HG02938 (cell line): ENCODE measurements around the gene NCLN.
"Not testable (repeated sequence)": the region's sequence is repeated elsewhere in the genome, so short reads cannot be mapped to it uniquely, and the experiment has no call there.

Source experiments
- ATAC-seq: cut with Tn5 transposase; IDR thresholded peaks from one replicate; pipeline ENCODE4 v1.9.1; 2021; ENCODE audit warnings: mild to moderate bottlenecking, moderate library complexity; ENCODE audit not compliant: unreplicated experiment

The NCLN gene

GRCh38 chr19:3196933-3197205 lies 11.1 kb downstream of the NCLN start:
- ATAC-seq = no peak

GRCh38 chr19:3198901-3199700 lies 13.4 kb downstream of the NCLN start:
- no peak for ATAC-seq

GRCh38 chr19:3201072-3201700 lies 15.5 kb downstream of the NCLN start:
- ATAC-seq = no peak

- no peak for ATAC-seq
Measured at GRCh38 chr19:3201911-3202310, 16.2 kb downstream of the NCLN start.

- ATAC-seq = no peak
Measured at GRCh38 chr19:3202346-3202745, 16.6 kb downstream of the NCLN start.

GRCh38 chr19:3202895-3203294 lies 17.2 kb downstream of the NCLN start:
- ATAC-seq = not testable (repeated sequence)

DNA sequence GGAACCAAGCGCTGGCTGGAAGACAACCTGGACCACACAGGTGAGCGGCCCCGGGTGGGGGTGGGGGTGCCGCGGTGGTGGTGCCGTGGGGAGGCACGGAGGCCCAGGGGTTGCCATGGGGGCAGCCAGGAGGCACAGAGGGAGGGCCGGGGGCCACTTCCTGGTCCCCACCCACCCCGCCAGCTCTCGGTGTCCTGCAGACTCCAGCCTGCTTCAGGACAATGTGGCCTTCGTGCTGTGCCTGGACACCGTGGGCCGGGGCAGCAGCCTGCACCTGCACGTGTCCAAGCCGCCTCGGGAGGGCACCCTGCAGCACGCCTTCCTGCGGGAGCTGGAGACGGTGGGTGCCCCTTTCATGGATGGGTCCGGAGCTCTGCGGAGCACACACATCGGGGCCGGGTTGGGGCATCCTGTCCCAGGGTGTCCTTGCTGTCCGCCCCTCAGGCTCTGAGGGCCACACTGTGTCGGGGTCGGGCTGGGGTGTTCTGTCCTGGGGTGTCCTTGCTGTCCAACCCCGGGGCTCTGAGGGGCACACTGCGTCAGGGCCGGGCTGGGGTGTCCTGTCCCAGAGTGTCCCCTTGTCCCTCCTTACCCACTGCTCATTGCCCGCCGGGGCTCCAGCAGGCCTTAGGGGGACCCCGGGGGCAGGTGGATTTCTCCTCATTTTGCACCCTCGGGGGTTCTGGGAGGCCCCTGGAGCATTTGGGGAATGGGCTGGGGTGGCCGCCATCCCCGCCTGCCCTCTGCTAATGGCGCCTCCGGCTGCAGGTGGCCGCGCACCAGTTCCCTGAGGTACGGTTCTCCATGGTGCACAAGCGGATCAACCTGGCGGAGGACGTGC lies 18.3 kb downstream of the NCLN start:
- no peak for ATAC-seq

GRCh38 chr19:3204646-3205275 lies 19.0 kb downstream of the NCLN start:
- ATAC-seq = no peak

- no peak for ATAC-seq
Measured at GRCh38 chr19:3206216-3206953, 20.7 kb downstream of the NCLN start.

- no peak for ATAC-seq
Measured at GRCh38 chr19:3207461-3208242, 21.9 kb downstream of the NCLN start.

GRCh38 chr19:3208317-3209207 lies 22.8 kb downstream of the NCLN start:
- ATAC-seq = no peak

- ATAC-seq = no peak
Measured at GRCh38 chr19:3210347-3211017, 24.8 kb downstream of the NCLN start.

DNA sequence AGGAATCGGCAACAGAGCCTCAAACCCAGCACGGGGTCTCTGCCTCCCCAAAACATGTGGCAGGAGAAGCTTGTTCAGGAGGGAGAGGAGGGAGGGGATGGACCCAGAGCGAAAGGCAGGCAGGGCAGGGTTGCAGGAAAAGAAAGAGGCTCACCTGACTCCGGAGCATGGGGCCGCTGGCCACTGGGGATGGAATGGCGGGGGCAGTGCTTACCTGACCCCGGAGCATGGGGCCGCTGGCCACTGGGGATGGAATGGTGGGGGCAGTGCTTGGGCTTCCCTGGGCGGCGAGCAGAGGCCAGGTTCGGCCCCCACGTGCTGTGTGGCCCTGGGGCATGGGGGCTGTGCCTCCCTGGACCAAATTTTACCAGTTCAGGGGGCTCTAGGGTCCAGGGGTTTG lies 25.5 kb downstream of the NCLN start:
- no peak for ATAC-seq

DNA sequence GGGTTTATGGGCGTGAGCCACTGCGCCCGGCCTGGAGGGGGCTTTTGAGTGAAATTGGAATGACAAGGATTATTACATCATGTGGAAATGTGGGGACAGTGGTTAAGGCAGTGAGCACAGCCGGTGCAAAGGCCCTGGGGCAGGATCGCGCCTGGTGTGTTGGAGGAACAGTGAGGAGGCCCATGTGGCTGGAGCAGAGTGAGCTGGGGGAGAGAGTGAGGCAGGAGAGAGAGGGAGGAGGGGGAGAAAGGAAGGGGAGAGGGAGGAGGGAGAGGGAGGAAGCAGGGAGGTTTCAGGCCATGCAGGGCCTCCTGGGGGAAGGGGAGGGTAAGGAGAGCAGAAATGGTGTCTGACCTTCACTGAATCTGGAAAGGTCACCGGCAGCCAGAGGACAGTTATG lies 27.4 kb downstream of the NCLN start:
- ATAC-seq = no peak

DNA sequence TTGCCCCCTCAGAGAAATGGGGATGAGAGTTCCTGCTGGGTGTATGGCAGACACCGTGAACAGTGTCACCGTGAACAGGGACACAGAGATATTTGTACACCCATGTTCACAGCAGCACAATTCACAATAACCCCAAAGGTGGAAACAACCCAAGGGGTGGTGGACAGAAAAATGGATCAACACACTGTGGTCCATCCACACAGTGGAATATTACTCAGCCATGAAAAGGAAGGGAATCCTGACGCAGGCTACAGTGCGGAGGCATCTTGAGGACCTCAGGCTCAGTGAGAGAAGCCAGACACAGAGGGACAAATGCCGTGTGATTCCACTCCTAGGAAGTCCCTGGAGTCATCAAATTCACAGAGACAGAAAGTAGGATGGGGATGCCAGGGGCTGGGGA lies 31.1 kb downstream of the NCLN start:
- ATAC-seq = no peak

GRCh38 chr19:3220576-3220975 lies 34.8 kb downstream of the NCLN start:
- ATAC-seq = no peak

- not testable (repeated sequence) for ATAC-seq
Measured at GRCh38 chr19:3221576-3221975, 35.8 kb downstream of the NCLN start.

DNA sequence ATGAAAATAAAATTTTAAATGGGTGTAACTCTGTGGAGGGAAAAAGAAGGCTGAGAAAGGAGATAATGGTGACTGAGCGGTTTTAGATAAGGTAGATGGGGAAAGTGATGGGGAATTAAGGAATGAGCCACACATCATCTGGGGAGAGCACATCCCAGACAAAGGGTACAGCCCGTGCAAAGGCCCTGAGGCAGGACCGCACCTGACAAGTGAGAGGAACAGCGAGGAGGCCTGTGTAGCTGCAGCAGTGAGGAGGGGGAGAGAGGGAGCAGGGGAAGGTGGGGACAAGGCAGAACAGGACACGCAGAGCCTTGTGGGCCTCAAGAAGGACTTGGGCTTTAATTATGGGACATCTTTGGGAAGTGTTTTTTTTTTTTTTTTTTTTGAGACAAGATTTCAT lies 37.0 kb downstream of the NCLN start:
- ATAC-seq = no peak
